Subcutaneous adipose tissue (tissue), 4 donors: Measurements from ENCODE around the gene EXOC4. TPM values are rescaled to one million over a fixed set of nuclear protein-coding genes. Genes with fewer than 3 reads are reported as not detected.

ENCODE experiments used
- total RNA-seq, 4 donors: library from RNA; depleted of rRNA; stranded (reverse); fragments of >200 nt; gene quantifications; one replicate each; pipeline ENCODE4 v1.1.0, GENCODE V29; 2016
- TF ChIP-seq, protein P1 (sequence below): fragments of 450-650 bp; IDR thresholded peaks from one replicate; pipeline ENCODE4 v1.5.1; 2016; ENCODE audit warnings: low read depth, mild to moderate bottlenecking, control low read depth, antibody characterized with exemption, moderate library complexity

The EXOC4 gene
- total RNA-seq, 4 donors from 2014 or later, result 62.9 to 84.3 (median 77.3) TPM

- TF ChIP-seq, protein P1, sequence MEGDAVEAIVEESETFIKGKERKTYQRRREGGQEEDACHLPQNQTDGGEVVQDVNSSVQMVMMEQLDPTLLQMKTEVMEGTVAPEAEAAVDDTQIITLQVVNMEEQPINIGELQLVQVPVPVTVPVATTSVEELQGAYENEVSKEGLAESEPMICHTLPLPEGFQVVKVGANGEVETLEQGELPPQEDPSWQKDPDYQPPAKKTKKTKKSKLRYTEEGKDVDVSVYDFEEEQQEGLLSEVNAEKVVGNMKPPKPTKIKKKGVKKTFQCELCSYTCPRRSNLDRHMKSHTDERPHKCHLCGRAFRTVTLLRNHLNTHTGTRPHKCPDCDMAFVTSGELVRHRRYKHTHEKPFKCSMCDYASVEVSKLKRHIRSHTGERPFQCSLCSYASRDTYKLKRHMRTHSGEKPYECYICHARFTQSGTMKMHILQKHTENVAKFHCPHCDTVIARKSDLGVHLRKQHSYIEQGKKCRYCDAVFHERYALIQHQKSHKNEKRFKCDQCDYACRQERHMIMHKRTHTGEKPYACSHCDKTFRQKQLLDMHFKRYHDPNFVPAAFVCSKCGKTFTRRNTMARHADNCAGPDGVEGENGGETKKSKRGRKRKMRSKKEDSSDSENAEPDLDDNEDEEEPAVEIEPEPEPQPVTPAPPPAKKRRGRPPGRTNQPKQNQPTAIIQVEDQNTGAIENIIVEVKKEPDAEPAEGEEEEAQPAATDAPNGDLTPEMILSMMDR, result no peak
Observed at GRCh38 chr7:134069187-134069586, 816.3 kb downstream of the EXOC4 start.

- TF ChIP-seq, protein P1, result no peak
Observed at GRCh38 chr7:134070673-134071072, 817.8 kb downstream of the EXOC4 start.

DNA sequence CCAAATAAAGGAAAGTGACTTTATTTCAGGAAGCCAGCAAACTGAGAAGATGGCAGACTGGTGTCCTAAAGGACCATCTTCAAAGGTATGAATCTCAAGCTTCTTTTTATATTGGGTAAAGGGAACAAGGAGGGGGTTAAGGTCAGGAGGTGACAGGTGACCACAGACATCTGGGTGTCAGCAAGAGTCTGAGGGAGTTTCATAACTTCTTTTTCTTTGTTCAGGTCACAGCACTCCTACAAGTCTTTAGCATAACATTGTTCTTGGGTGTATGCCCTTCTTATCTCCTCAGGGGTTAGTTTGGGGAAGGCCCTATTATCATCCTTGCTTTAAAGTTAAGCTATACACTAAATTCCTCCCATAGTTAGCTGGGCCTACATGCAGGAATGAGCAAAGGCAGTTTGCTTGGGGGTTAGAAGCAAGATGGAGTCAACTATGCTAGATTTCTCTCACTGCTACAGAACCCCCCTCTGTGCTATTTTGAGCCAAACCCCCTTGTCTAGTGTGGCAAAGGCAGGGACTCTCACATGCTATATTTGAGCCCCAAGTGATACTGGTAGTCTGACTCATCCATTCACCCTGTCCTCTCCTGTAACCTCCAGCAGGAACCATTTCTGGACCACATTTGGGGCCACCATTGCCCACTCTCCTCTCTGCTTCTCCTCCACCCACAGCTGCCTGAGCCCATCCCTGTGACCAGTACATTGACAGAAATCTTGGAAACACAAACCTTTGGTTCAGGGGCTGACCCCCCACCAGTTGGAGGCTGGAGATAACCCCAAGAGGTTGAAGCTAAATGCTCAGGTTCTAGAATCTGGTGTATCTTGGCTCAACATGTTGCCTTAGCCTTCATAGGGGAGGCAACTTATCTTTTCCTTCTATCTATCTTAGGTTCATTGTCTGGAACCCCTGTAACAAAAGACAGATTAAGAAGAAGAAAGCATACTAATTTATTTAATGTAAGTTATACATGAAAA lies 818.8 kb downstream of the EXOC4 start:
- TF ChIP-seq, protein P1, result no peak

DNA sequence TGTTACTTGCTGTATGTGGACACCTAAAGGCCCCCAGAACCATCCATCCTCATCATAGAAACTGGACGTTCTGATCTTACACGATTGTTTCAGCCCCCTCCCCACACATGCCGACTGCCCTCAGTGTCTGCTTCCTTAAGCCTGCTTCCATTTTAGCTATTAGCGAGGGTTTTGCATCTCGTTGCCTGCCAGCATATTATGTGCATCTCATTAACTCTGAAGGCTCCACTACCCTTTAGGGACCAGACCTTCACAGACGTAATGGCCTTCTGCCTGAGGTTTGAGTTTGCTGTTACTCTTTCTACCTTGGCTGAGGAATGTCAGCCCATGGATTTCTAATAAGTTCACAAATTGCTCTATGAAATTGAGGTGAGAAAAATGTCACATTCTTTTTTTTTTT lies 820.4 kb downstream of the EXOC4 start:
- TF ChIP-seq, protein P1, result no peak

DNA sequence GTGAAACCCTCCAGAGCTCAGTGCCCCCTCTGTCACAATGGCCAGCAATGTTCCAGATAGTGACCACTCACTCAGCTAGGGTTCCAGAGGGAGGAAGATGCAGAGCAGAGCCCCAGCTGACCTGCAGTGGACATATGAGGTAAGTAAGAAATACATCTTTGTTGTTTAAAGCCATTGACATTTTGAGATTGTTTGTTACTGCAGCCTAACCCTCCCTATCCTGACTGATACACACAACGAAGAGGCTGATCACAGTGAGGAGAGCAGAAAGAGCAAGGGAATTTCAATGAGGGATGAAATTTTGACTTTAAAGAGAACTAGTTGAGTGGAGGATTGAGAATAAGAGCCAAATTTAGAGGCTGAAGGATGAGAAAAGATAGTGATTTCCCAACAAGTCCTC lies 822.9 kb downstream of the EXOC4 start:
- TF ChIP-seq, protein P1, result no peak

DNA sequence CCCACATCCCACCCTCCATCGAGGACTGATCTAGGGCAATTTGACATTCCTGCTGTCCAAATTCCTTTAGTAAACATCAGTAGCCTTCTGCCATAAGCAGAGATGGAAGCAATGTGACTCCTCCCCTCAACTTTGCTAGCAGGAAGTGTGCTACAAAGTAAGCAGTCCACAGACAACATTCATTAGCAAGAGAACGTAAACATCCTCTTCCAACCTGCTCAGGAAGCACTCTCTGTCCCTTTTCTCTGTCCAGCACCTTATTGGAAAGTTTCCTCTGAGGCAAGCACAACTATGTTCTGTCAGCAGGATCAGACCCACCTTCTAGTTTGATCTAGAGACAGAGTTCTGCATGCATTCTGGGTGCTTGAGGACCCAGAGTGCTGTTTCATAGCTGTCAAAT lies 826.1 kb downstream of the EXOC4 start:
- TF ChIP-seq, protein P1, result no peak

- TF ChIP-seq, protein P1, result no peak
Observed at GRCh38 chr7:134081695-134082094, 828.8 kb downstream of the EXOC4 start.
